Fibroblast of mammary gland (primary cell): ENCODE results near the gene KLK6.

ENCODE experiments used
- DNase-seq: peaks from one replicate; pipeline ENCODE4 v3.0.0-alpha.2; 2010; ENCODE audit warnings: low read depth
- H3K4me3 ChIP-seq: 2 replicates; pipeline ENCODE4 v1.5.1; 2011; ENCODE audit warnings: low read depth, mild to moderate bottlenecking, low read length, moderate library complexity; ENCODE audit not compliant: control insufficient read depth
- CTCF ChIP-seq: conservative IDR thresholded peaks from 2 replicates; pipeline ENCODE4 v1.5.1; 2011; ENCODE audit warnings: low read depth, low read length, inconsistent platforms; ENCODE audit not compliant: control insufficient read depth, insufficient read depth

Gene KLK6

DNA sequence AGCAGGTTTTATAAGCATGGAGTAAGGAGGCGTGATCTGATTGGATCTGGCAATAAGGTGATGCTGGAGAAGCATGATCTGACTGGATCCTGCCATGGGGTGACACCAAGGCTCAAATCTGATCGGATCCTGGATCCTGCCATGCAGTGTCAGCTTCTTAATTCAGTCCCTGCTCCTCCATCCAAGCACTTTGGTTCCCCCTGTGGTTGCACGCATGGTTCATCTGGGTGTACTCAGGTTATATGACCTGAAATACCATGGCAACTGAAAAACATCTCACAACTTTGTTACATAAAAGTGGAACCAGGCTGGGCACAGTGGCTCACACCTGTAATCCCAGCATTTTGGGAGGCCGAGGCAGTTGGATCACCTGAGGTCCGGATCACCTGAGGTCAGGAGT, 40.6 kb downstream of the KLK6 start:
- no peak for DNase-seq
- H3K4me3 ChIP-seq = no peak overlapping the region
- no peak for TF ChIP-seq CTCF

DNA sequence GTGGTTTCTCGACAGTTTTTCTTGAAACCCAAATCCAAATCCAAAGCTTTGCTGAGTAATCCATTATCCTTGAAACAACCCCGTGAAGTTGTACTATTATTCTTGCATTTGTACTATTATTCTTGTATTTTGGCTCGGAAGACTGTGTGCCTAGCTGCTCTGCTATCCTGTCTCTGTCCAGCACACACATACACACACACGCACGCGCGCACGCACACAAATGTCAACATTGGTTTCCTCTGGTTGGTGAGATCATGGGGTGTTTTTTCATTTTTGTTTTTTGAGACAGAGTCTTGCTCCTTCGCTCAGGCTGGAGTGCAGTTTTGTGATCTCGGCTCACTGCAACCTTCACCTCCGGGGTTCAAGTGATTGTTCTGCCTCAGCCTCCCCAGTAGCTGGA, 43.2 kb downstream of the KLK6 start:
- H3K4me3 ChIP-seq = no peak overlapping the region
- DNase-seq = no peak

DNA sequence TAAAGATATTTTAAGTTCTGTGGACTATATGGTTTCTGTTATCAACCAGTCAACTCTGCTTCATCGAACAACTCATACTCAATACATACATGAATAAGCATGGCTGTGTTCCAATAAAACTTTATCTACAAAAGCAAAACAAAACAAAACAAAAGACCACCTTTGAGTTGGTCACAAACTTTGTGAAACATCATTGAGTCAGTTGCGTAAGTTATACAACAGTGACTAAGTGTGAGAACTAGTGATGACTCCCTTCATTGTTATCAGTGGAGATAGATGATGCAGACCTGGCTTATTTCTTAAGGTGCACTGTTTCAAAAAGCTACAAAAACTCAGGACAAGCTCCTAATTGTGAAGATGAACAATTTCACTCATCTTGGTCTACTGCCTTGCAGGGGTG, 43.7 kb downstream of the KLK6 start:
- peak; percentile 53 for DNase-seq
- TF ChIP-seq CTCF = no peak
- H3K4me3 ChIP-seq = no peak overlapping the region

More for the DNA sequence above, 43.2 kb downstream of the KLK6 start:
- TF ChIP-seq CTCF = no peak

DNA sequence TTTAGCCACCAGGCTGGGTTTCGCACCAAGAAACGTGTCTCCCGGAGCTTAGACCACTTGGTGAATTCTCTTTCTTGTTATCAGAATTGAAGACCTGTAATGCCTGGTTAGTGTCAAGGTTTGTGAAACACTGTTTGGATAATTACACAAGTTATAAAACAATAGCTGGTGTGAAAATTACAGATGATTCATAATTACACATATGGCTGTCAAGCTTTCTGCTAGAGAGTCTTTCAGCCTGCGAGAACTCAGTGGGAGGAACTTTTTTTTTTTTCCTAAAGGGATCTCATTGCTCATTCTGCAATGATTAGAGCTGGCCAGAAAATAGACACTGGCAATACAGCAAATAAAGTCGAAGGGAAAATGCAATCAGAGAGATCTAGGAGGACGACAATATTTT, 44.8 kb downstream of the KLK6 start:
- H3K4me3 ChIP-seq = no peak overlapping the region
- no peak for DNase-seq
- TF ChIP-seq CTCF = no peak

DNA sequence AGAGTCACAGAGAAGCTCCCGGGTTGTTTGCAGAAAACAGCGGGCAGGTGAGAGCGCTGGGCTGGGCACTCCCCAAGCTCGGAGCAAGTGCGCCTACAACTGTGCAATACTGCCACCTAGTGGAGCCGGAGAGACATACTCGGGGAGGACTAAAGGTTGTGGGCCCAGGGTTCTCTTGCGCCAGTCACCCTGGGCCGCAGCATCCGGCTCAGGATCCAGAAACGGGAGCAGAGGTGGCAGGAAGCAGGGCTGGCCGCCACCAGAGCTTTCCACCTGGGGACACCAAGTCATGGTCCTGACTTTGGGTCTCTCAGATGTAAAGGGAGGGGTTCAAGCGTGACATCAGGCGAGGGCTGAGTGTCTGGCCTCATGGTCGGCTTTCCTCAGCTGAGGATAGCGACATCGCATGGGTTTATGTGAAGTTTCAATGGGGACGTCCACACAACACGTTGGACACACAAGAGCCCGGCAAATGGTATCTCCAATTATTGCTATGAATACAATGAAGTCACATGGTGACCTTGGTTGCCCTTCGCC, 47.0 kb downstream of the KLK6 start:
- peak; percentile 78 for DNase-seq
- TF ChIP-seq CTCF = peak; percentile 79
- H3K4me3 ChIP-seq = no peak overlapping the region

GRCh38 chr19:50921426-50922316, 47.7 kb downstream of the KLK6 start:
- no peak for TF ChIP-seq CTCF
- peak; percentile 23 for DNase-seq

More at GRCh38 chr19:50921426-50922316, 47.7 kb downstream of the KLK6 start:
- no peak overlapping the region for H3K4me3 ChIP-seq
